ENCODE results near the gene LARGE1.

GRCh38 chr22:33431300-33431699 lies 489.0 kb downstream of the LARGE1 start:
- TF ChIP-seq POLR2AphosphoS5 (IDR thresholded peaks at IDR 0.05; ENCODE audit: low read depth, low read length) (no peak), POLR2A (IDR thresholded peaks at IDR 0.05; ENCODE audit: low read depth, low read length) (no peak)
